ENCODE measurements around the gene SLC26A9.

Gene SLC26A9

DNA sequence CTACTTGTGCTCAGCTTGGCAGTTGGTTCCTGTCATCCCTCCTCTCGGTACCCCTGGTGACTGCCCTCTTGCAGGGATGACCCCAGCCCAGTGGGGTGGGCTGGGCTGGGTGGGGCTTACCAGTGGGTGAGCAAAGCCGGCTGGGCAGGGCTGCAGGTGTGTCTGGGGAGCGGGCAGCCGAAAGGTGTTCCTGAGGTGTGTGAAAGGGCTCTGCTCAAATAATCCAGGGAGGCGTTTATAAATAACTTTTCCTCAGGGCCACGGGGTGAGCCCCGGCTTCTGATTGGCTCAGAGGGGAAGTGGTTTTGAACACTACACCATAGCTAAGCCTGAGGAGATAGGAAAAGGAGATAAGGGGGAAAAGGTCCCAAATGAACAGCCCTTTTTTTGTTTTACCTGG, at the start of gene SLC26A9:
Gene SLC26A9, minus strand, starts transcription at position 212 of the 400 bp plus-strand sequence. CDS start 7,636 bp downstream, outside the sequence.
- no peak for DNase-seq

DNA sequence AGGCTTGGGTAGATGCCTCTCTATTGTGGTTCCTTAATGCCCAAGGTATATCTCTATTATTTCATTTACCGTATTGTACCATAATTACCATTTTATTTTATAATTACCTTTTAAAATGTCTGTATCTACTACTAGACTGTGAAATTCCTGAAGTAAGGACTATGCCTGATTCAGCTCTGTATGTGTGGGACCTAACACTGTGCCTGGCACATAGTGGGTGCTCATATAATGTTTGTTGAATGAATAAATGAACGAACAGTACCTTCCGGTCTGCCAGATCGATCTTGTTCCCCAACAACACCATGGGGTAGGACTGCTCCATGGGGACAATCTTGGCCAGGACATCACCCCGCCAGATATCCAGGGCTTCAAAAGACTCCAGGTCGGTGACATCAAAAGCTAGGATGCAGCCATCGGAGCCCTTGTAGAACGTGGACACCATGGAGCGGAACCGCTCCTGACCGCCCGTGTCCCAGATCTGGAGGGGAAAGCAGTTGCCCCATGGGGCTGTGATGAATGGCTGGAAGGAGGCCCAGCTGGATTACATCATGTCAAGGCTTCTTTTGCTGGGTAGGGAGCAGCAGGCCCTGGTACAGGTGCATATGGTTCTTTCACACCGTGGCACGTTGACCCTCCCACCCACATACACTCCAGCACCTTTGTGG, 49.1 kb upstream of the SLC26A9 start:
- no peak for DNase-seq

DNA sequence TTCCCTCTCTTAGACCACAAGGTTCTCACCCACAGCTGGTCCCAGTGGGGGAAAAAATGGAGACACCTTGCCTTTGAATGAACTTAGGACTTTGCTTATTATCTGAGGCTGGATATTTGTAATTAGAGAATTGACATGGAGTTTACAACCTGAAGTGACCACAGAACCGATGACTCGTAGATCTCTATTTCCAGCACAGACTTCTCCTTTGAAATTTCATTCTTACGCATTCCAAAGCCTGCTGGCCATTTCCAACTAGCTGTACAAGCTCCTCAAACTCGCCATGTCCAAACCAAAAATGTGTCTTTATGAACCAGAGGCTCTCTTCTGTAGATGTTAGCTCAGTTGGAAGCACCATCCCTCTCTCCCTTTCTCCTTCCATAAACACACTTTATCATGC, 48.0 kb upstream of the SLC26A9 start:
- DNase-seq: no peak

DNA sequence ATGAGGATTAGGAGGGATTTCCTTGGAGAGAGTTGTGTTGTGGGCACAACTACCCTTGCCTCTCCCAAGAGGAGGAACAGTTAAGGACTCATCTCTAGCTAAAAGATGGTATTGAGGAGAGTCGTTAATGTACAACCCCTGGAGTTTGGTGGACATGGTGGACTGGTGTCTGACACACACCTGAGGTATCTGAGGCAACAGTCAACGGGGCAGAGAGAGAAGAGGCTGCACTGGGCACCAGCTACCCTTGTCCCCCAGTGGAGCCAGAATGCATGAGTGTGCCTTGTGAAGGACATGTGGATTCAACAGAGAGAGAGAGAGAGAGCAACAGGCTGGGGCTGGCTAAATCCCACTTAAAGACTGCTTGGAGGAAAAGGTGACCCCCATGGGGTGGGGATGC, 47.0 kb upstream of the SLC26A9 start:
- DNase-seq: no peak

DNA sequence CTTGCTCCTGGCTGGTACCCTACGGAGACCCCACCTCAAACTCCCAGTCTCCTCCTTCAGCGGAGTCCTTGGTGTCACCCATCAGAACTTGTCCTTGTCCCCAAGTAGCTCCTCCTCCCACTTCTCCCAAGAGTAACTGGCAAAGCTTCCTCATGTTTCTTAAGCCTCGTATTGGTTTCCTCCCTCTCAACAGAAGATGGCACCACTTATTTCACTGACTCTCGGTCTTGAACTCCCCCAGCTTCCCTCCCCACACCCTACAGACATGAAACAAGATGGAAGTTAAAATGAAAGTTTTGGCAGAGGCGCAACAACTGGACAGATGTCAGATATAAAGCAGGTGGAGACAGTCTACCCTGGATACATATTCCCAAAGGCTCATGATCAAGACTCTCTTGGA, 46.5 kb upstream of the SLC26A9 start:
- no peak for DNase-seq

GRCh38 chr1:205988585-205988995, 45.3 kb upstream of the SLC26A9 start:
- no peak for DNase-seq

DNA sequence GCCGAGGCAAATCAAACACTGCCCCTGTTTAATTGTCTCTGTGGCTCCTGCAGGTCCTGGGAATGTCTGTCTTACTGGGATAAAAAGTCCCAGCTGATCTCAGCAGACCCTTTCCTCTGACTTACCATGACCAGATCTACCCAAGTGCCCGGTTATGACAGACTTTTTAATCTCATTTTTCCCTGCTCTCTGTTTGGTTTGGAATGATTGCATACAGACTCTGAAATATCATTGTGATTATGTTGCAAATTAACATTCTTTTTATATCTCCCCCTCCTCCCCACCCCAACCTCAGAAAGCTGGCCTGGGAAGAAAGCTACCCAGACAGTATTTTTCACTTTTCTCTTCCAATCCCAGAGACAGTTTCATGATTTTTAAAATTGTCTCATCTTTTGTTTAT, 43.6 kb upstream of the SLC26A9 start:
- DNase-seq: no peak

GRCh38 chr1:205986292-205986691, 43.0 kb upstream of the SLC26A9 start:
- no peak for DNase-seq

DNA sequence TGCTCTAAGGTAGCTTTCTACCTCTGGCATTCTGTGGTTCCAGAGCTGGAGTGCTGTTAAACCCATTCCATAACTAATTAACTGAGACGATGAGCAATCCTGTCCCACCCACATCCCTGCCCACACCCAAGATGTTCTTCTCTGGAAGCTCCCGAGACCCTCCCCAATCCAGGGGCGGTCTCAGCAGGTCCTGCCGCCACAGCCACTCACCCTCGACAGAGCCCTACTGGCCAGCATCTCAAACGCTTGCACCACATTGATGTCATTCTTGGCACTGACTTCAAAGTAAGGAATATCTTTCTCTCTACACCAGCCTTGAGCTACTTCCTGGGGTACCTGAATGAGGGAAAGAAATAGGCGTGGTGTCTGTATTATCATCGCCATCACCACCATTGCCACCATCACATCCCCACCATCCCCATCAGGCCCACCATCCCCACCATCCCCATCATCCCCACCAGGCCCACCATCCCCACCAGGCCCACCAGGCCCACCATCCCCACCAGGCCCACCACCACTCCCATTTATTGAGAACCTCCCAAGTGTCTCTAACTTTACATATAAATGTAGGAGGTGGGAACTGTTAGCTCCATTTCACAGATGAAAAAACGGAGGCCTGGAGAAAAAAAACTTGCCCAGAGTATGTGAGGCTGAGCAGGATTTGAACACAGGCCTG, 42.2 kb upstream of the SLC26A9 start:
- no peak for DNase-seq

- DNase-seq: no peak
These were observed 40.9 kb upstream of the SLC26A9 start for GRCh38 chr1:205983925-205984725.

GRCh38 chr1:205981257-205981656, 38.0 kb upstream of the SLC26A9 start:
- DNase-seq: no peak

DNA sequence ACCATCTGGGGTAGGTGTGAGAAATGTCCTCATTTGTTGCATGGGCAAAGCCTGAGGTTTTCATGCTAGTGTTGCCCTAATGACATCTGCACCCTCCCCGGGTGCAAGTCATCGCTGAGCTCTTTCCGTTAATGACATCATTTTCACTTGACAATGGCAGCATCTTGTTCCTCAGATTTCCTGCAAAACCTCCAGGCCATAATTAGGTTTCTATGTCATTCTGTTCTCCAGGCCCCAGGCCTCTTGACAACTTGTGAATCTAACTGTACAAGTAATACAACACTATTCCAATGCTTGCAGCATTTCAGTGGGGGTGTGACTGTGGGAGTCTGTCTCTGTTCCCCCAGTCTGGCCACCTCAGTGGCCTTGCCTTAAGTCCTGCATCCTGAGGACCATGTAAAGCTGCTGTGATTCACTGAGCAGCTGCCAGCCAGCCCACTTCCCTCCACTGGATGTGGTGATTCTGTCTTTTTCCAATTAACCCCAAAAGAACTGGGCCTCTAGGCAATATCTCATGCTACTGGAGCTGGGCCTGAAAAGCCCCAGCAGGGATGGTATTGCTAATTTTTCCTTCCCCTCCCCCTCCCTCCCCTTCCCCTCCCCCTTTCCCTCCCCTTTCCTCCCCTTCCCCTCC, 37.1 kb upstream of the SLC26A9 start:
- peak; percentile 71 for DNase-seq

GRCh38 chr1:205979301-205979700, 36.0 kb upstream of the SLC26A9 start:
- no peak for DNase-seq

DNA sequence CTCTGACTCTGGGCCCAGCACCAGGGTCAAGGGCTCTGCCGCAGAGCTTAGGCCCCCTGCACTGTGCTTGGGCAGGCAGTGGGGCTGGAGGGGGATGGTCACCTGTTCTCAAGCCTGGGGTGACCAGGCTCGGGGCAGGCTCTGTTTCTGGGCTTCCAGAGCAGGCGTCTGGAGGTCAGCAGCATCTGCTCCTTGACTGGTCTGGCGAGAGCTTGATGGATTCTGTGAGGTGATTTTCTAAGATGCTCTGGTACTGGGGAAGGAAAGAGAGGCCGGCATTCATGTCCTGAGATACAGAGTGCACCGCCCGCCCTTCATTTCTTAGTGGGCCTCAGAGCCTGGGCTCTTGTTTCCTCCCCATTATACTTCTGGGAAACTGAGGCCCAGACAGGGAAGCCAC, 35.4 kb upstream of the SLC26A9 start:
- DNase-seq: no peak

GRCh38 chr1:205977402-205978014, 34.3 kb upstream of the SLC26A9 start:
- DNase-seq: peak; percentile 90

DNA sequence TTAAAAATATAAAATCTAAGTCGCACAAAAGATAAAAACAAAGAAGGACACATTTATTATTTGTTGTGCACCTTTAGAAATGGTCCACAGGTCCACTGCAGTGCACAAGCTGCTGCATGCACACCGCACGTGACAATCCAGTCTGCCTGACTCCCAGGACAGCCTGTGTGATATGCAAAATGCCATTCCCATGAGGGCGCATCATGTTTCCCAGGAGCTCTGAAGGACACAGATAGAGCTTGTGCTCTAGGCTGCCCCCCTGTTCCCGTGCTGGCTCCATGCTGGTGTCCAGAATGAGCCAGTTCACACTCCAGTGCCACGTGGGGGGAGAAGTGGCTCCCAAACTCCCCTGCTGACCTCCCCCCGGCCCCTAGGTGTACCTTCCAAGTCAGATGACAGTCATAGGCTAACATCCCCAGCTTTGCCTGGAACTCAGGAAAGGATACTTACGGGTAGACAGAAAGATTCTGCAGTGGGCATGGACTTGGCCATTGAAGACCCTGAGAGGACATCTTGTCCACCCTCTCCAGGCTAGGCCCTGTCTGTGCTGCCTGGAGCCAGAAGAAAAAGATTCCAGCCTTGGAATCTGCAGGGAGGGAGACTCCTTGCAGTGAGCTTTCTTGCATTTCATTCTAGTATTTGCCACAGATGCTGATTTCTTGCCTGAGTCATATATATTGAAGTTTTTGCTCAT, 33.6 kb upstream of the SLC26A9 start:
- peak; percentile 89 for DNase-seq

DNA sequence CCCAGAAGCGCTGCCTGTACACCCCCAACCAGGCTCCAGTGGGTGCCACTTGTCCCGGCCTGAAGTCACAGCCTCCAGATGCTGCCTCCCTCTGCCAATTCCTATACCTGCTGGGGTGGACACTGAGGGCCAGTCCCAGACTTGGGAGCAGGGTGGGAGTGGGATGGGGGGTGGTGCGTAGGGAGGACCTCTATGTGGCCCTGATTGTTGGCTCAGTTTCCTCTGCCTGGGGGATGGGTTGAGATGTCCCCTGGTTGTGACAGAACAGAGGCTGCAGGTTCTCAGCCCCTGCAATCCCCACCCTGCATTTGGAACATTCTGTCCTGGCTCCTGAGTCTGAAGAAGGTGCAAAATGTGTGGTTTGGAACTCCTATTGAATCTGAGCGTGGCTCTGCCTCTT, 32.8 kb upstream of the SLC26A9 start:
- no peak for DNase-seq

GRCh38 chr1:205975387-205975998, 32.2 kb upstream of the SLC26A9 start:
- no peak for DNase-seq

DNA sequence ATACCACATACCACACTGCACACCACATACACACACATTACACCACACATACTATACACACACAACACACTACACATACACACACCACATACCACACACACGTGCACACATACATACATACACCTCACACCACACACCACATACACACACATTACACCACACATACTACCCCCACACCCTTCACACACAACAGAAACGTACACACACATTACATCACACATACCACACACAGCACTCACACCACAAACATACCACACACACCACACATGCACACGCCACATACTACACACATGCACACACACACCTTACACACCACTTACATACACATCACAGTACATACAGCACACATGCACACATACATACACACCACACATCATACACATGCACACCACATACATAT, 31.5 kb upstream of the SLC26A9 start:
- no peak for DNase-seq

- DNase-seq: no peak
These were observed 30.3 kb upstream of the SLC26A9 start for GRCh38 chr1:205973377-205974232.

All from NCI-H2107 (cell line).